Keratinocyte (primary cell): ENCODE results near the gene ARHGAP32.

Experiments
- EZH2 ChIP-seq: IDR thresholded peaks from one replicate; pipeline ENCODE4 v1.6.1; 2012; ENCODE audit warnings: inconsistent platforms, mild to moderate bottlenecking, low read length, moderate library complexity
- TF ChIP-seq, protein P1 (sequence below), 3 experiments: IDR thresholded peaks in 1 of 3; conservative IDR thresholded peaks in 1 of 3; optimal IDR thresholded peaks in 1 of 3; 2 replicates in 2 of 3; 3 replicates in 1 of 3; pipeline versions ENCODE3 to v1.5.1; 2011; ENCODE audit warnings: low read length in 3 of 3, mild to moderate bottlenecking in 3 of 3, moderate library complexity in 2 of 3, control low read depth in 1 of 3, inconsistent platforms in 1 of 3; ENCODE audit not compliant: insufficient read depth in 2 of 3; ENCODE audit errors: extremely low read depth in 1 of 3

DNA sequence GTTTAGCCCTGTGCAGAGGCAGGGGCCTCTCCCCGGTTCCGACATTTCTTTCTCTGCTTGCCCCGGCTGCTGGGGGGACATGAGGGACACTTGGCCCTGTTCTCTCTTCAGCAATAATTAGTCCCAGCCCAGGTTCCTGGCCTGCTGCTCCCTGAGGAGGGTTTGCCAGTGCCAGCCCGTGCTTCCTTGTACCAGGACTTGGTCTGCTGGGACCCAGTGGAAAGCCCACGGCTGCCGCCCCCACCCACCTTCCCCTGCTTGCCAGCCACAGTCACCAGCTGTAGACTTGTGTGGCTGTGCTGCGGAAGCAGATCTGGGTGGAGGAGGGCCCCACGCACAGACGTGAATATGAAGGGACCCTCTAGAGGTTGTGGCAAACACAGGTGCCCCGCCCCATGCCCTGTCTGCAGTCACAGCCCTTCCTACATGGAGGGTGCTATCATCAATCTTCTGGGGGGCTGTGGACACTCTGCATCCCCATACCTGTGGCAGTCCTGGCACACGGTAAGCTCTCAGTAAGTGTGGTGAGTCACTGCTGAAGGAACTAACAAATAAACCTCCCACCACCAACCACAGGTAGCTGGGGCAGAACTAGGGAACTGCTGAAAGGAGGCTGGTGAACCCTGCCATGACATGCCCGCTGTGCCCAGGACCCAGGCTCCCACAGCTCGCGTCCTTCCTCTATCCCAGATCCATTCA, 250.4 kb downstream of the ARHGAP32 start:
- TF ChIP-seq, protein P1, sequence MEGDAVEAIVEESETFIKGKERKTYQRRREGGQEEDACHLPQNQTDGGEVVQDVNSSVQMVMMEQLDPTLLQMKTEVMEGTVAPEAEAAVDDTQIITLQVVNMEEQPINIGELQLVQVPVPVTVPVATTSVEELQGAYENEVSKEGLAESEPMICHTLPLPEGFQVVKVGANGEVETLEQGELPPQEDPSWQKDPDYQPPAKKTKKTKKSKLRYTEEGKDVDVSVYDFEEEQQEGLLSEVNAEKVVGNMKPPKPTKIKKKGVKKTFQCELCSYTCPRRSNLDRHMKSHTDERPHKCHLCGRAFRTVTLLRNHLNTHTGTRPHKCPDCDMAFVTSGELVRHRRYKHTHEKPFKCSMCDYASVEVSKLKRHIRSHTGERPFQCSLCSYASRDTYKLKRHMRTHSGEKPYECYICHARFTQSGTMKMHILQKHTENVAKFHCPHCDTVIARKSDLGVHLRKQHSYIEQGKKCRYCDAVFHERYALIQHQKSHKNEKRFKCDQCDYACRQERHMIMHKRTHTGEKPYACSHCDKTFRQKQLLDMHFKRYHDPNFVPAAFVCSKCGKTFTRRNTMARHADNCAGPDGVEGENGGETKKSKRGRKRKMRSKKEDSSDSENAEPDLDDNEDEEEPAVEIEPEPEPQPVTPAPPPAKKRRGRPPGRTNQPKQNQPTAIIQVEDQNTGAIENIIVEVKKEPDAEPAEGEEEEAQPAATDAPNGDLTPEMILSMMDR (optimal IDR thresholded peaks at IDR 0.05 in 1 of 3, IDR thresholded peaks at IDR 0.05 in 1 of 3, conservative IDR thresholded peaks at IDR 0.05 in 1 of 3; ENCODE audit: extremely low read depth in 1 of 3, insufficient read depth in 2 of 3, low read length in 3 of 3) = no peak
- no peak for TF ChIP-seq EZH2
